ENCODE results near the gene NOL6.
A peak's percentile ranks its signal among the peaks of the same experiment; 100 is the strongest.

The NOL6 gene

GRCh38 chr9:33447799-33448553, 25.7 kb downstream of the NOL6 start:
- no peak for DNase-seq

- peak; percentile 61 for DNase-seq
Measured at GRCh38 chr9:33446946-33447798, 26.6 kb downstream of the NOL6 start, which contains the start of gene AQP3. Gene AQP3 (minus strand): TSS chr9:33447593. CDS start chr9:33447530, 63 bp downstream.

- no peak for DNase-seq
Measured at GRCh38 chr9:33446240-33446945, 27.3 kb downstream of the NOL6 start.

- no peak for DNase-seq
Measured at GRCh38 chr9:33445389-33446239, 28.1 kb downstream of the NOL6 start.

- no peak for DNase-seq
Measured at GRCh38 chr9:33443464-33444154, 30.1 kb downstream of the NOL6 start.

- no peak for DNase-seq
Measured at GRCh38 chr9:33443047-33443446, 30.7 kb downstream of the NOL6 start.

GRCh38 chr9:33442125-33442524, 31.6 kb downstream of the NOL6 start:
- DNase-seq, result no peak

- no peak for DNase-seq
Measured at GRCh38 chr9:33440609-33441008, 33.1 kb downstream of the NOL6 start.

GRCh38 chr9:33440204-33440603, 33.5 kb downstream of the NOL6 start:
- no peak for DNase-seq

- no peak for DNase-seq
Measured at GRCh38 chr9:33439731-33440130, 34.0 kb downstream of the NOL6 start.

- DNase-seq, result no peak
Measured at GRCh38 chr9:33438926-33439680, 34.6 kb downstream of the NOL6 start.

GRCh38 chr9:33437898-33438297, 35.8 kb downstream of the NOL6 start:
- DNase-seq, result no peak

- DNase-seq, result no peak
Measured at GRCh38 chr9:33437205-33437604, 36.5 kb downstream of the NOL6 start.

GRCh38 chr9:33436445-33436844, 37.3 kb downstream of the NOL6 start:
- no peak for DNase-seq

GRCh38 chr9:33435821-33436277, 37.9 kb downstream of the NOL6 start:
- no peak for DNase-seq

- no peak for DNase-seq
Measured at GRCh38 chr9:33434317-33435105, 39.2 kb downstream of the NOL6 start.

GRCh38 chr9:33433871-33434270, 39.9 kb downstream of the NOL6 start:
- DNase-seq, result no peak

- no peak for DNase-seq
Measured at GRCh38 chr9:33431420-33431819, 42.3 kb downstream of the NOL6 start.

GRCh38 chr9:33430942-33431341, 42.8 kb downstream of the NOL6 start:
- no peak for DNase-seq

All from activated CD4-positive, alpha-beta T cell treated with anti-CD3 and anti-CD28 coated beads for 1 hour (primary cell).